Measurements from ENCODE around the gene MRTFA.

GRCh38 chr22:40441761-40442390 lies 194.6 kb downstream of the MRTFA start:
- no peak for TF ChIP-seq CTCF (IDR thresholded peaks at IDR 0.05)
- no peak for TF ChIP-seq POLR2A (IDR thresholded peaks at IDR 0.05)

Measured in right lobe of liver (tissue), 4 donors.